Panc1 (cell line): ENCODE data around the gene HLA-G. TPM values are rescaled to one million over a fixed set of nuclear protein-coding genes. Genes with fewer than 3 reads are reported as not detected.
"Not testable (repeated sequence)": the region's sequence is repeated elsewhere in the genome, so short reads cannot be mapped to it uniquely, and the experiment has no call there.

Experiments used
- ATAC-seq: fragments of 200-7000 bp; cut with Tn5 transposase; 2 replicates; pipeline ENCODE4 v1.9.1; 2020; ENCODE audit warnings: mild to moderate bottlenecking, moderate library complexity
- Bru-seq: library from RNA; stranded (reverse); fragments of 400-500 nt; gene quantifications from one replicate; lab custom pipeline; 2021; lab: Mats Ljungman, UMichigan
- BruChase-seq, 2 experiments: library from RNA; stranded (reverse); fragments of 400-500 nt; gene quantifications; one replicate each; lab custom pipeline; 2021; lab: Mats Ljungman, UMichigan
- BruUV-seq: library from RNA; stranded (reverse); fragments of 400-500 nt; replicated peaks from 2 replicates; lab custom pipeline; 2021; lab: Mats Ljungman, UMichigan
- CTCF ChIA-PET: fragments of 300-600 bp; sonication (Branson Sonifier 250); formaldehyde crosslinking; loops from one replicate; lab custom pipeline; 2022; ENCODE audit warnings: antibody characterized with exemption; lab: Charles Lee
- POLR2A ChIA-PET: fragments of 300-600 bp; sonication (Branson Sonifier 250); formaldehyde crosslinking; loops from one replicate; lab custom pipeline; 2022; ENCODE audit warnings: antibody characterized with exemption; lab: Charles Lee
- DNase-seq: peaks from one replicate; pipeline ENCODE4 v3.0.0-alpha.2; 2010; ENCODE audit warnings: low read depth, low spot score
- H3K27ac ChIP-seq: 2 replicates; pipeline ENCODE4 v1.5.1; 2011; ENCODE audit warnings: mild to moderate bottlenecking, low read length, inconsistent platforms
- H3K27me3 ChIP-seq: fragments of 200-500 bp; sonication (Bioruptor generic); 2 replicates; pipeline ENCODE4 v1.6.0; 2014; ENCODE audit warnings: low read length, inconsistent platforms; ENCODE audit not compliant: control insufficient read depth, insufficient read depth
- H3K36me3 ChIP-seq: fragments of 200-500 bp; sonication (Bioruptor generic); 2 replicates; pipeline ENCODE4 v1.5.1; 2014; ENCODE audit warnings: inconsistent platforms, mild to moderate bottlenecking, low read length, moderate library complexity; ENCODE audit not compliant: control insufficient read depth, insufficient read depth
- H3K4me1 ChIP-seq: 2 replicates; pipeline ENCODE4 v1.5.1; 2011; ENCODE audit warnings: inconsistent platforms, mild to moderate bottlenecking, low read length, moderate library complexity; ENCODE audit not compliant: control insufficient read depth, insufficient read depth
- H3K4me3 ChIP-seq, 2 experiments: 2 replicates each; pipeline ENCODE4 v1.5.1; 2011 to 2012; ENCODE audit warnings: low read depth in 2 of 2, low read length in 2 of 2, mild to moderate bottlenecking in 2 of 2, inconsistent platforms in 1 of 2, moderate library complexity in 1 of 2
- H3K9me3 ChIP-seq: fragments of 200-500 bp; sonication (Bioruptor generic); 2 replicates; pipeline ENCODE4 v1.5.1; 2014; ENCODE audit warnings: low read depth, mild to moderate bottlenecking, inconsistent platforms, low read length, moderate library complexity; ENCODE audit not compliant: control insufficient read depth, insufficient read depth
- POLR2AphosphoS5 ChIP-seq: IDR thresholded peaks from 2 replicates; pipeline ENCODE4 v1.6.1; 2012; ENCODE audit warnings: mild to moderate bottlenecking, low read depth, low read length, moderate library complexity
- SIN3A ChIP-seq: IDR thresholded peaks from 2 replicates; pipeline ENCODE4 v1.6.1; 2012; ENCODE audit warnings: low read depth, mild to moderate bottlenecking, low read length, moderate library complexity, borderline replicate concordance; ENCODE audit not compliant: insufficient read depth
- TCF7L2 ChIP-seq: IDR thresholded peaks from 2 replicates; pipeline ENCODE4 v1.6.1; 2011; ENCODE audit warnings: mild to moderate bottlenecking, low read depth, low read length, inconsistent platforms
- in situ Hi-C: cut with HindIII; loops from 2 replicates; pipeline ENCODE4 v1.10.0; 2016; ENCODE audit warnings: low sequenced_read_pairs, low pct_unique_long_range_greater_than_20kb
- intact Hi-C: fragments of 100-400 bp; cut with micrococcal nuclease; formaldehyde crosslinking; loops from one replicate; pipeline ENCODE4 v1.10.0; 2022; ENCODE audit not compliant: unreplicated experiment
- long read RNA-seq: library from polyadenylated mRNA; unstranded; transcript quantifications from one replicate; pipeline ENCODE4 v2.0.0, GENCODE V29; 2021; ENCODE audit not compliant: unreplicated experiment
- polyA plus RNA-seq: library from polyadenylated mRNA; unstranded; fragments of >200 nt; gene quantifications from one replicate; pipeline ENCODE4 v1.2.1, GENCODE V29; 2012; ENCODE audit warnings: missing spikeins; ENCODE audit not compliant: insufficient read length
- total RNA-seq: library from RNA; stranded (reverse); gene quantifications from one replicate; pipeline ENCODE4 v1.2.1, GENCODE V29; 2021; ENCODE audit not compliant: unreplicated experiment
- TF ChIP-seq, protein P1 (sequence below): fragments of 450-650 bp; IDR thresholded peaks from 2 replicates; pipeline ENCODE4 v1.5.1; 2017; ENCODE audit warnings: mild to moderate bottlenecking
- TF ChIP-seq, protein P2 (sequence below), 2 experiments: IDR thresholded peaks; 2 replicates each; pipeline ENCODE4 v1.6.1; 2011 to 2012; ENCODE audit warnings: low read depth in 2 of 2, control low read depth in 1 of 2, low read length in 1 of 2, mild to moderate bottlenecking in 1 of 2, moderate library complexity in 1 of 2; ENCODE audit not compliant: insufficient read depth in 1 of 2

The HLA-G gene
- total RNA-seq (0.62 TPM), Bru-seq, nascent RNA (percentile 25 among the genes with signal in this experiment), BruChase-seq, experiment 1, labeled RNA remaining after a 2-hour chase (percentile 16 among the genes with signal in this experiment), BruChase-seq, experiment 2, labeled RNA remaining after a 6-hour chase (percentile 22 among the genes with signal in this experiment)
- 13.3 TPM for polyA plus RNA-seq
- long read RNA-seq = 0 reads

DNA sequence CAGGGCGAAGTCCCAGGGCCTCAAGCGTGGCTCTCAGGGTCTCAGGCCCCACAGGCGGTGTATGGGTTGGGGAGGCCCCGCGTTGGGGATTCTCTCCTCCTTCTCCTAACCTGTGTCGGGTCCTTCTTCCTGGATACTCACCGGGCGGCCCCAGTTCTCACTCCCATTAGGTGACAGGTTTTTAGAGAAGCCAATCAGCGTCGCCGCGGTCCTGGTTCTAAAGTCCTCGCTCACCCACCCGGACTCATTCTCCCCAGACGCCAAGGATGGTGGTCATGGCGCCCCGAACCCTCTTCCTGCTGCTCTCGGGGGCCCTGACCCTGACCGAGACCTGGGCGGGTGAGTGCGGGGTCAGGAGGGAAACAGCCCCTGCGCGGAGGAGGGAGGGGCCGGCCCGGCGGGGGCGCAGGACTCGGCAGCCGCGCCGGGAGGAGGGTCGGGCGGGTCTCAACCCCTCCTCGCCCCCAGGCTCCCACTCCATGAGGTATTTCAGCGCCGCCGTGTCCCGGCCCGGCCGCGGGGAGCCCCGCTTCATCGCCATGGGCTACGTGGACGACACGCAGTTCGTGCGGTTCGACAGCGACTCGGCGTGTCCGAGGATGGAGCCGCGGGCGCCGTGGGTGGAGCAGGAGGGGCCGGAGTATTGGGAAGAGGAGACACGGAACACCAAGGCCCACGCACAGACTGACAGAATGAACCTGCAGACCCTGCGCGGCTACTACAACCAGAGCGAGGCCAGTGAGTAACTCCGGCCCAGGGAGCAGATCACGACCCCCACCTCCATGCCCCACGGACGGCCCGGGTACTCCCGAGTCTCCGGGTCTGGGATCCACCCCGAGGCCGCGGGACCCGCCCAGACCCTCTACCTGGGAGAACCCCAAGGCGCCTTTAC lies at the start of gene HLA-G:
Gene HLA-G (plus strand): TSS at position 247 of the 892 bp plus-strand sequence. CDS start 20 bp downstream, at position 267.
- TF ChIP-seq SIN3A (no peak), TCF7L2 (no peak), POLR2AphosphoS5 (no peak)
- TF ChIP-seq, protein P1, sequence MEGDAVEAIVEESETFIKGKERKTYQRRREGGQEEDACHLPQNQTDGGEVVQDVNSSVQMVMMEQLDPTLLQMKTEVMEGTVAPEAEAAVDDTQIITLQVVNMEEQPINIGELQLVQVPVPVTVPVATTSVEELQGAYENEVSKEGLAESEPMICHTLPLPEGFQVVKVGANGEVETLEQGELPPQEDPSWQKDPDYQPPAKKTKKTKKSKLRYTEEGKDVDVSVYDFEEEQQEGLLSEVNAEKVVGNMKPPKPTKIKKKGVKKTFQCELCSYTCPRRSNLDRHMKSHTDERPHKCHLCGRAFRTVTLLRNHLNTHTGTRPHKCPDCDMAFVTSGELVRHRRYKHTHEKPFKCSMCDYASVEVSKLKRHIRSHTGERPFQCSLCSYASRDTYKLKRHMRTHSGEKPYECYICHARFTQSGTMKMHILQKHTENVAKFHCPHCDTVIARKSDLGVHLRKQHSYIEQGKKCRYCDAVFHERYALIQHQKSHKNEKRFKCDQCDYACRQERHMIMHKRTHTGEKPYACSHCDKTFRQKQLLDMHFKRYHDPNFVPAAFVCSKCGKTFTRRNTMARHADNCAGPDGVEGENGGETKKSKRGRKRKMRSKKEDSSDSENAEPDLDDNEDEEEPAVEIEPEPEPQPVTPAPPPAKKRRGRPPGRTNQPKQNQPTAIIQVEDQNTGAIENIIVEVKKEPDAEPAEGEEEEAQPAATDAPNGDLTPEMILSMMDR = no peak
- TF ChIP-seq, protein P2, sequence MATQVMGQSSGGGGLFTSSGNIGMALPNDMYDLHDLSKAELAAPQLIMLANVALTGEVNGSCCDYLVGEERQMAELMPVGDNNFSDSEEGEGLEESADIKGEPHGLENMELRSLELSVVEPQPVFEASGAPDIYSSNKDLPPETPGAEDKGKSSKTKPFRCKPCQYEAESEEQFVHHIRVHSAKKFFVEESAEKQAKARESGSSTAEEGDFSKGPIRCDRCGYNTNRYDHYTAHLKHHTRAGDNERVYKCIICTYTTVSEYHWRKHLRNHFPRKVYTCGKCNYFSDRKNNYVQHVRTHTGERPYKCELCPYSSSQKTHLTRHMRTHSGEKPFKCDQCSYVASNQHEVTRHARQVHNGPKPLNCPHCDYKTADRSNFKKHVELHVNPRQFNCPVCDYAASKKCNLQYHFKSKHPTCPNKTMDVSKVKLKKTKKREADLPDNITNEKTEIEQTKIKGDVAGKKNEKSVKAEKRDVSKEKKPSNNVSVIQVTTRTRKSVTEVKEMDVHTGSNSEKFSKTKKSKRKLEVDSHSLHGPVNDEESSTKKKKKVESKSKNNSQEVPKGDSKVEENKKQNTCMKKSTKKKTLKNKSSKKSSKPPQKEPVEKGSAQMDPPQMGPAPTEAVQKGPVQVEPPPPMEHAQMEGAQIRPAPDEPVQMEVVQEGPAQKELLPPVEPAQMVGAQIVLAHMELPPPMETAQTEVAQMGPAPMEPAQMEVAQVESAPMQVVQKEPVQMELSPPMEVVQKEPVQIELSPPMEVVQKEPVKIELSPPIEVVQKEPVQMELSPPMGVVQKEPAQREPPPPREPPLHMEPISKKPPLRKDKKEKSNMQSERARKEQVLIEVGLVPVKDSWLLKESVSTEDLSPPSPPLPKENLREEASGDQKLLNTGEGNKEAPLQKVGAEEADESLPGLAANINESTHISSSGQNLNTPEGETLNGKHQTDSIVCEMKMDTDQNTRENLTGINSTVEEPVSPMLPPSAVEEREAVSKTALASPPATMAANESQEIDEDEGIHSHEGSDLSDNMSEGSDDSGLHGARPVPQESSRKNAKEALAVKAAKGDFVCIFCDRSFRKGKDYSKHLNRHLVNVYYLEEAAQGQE (IDR thresholded peaks at IDR 0.05; ENCODE audit: insufficient read depth in 1 of 2, low read depth in 2 of 2, low read length in 1 of 2) = no peak
- BruUV-seq = no TSS peak
- Histone ChIP-seq H3K4me1 (no peaks in the 10 kb centered on the region; the same call in 1 of the 2 replicates), H3K36me3 (no peaks in the 10 kb centered on the region), H3K4me3 (peak within 1 kb of the TSS in 1 of 2 experiments; percentile 18; a peak in 1 of 4 replicates), H3K27me3 (peaks cover 3% of the 10 kb centered on the region; the same call in 1 of the 2 replicates), H3K9me3 (no peaks in the 10 kb centered on the region), H3K27ac (no peak within 1 kb of the TSS)
- POLR2A ChIA-PET = no interaction called here
- ATAC-seq (0 out of 2 replicates have a peak, but pooled peaks have one; percentile 26), DNase-seq (no peak)
- in situ Hi-C loops = no loop called here
- CTCF ChIA-PET = no interaction called here
- intact Hi-C loops = no loop called here

DNA sequence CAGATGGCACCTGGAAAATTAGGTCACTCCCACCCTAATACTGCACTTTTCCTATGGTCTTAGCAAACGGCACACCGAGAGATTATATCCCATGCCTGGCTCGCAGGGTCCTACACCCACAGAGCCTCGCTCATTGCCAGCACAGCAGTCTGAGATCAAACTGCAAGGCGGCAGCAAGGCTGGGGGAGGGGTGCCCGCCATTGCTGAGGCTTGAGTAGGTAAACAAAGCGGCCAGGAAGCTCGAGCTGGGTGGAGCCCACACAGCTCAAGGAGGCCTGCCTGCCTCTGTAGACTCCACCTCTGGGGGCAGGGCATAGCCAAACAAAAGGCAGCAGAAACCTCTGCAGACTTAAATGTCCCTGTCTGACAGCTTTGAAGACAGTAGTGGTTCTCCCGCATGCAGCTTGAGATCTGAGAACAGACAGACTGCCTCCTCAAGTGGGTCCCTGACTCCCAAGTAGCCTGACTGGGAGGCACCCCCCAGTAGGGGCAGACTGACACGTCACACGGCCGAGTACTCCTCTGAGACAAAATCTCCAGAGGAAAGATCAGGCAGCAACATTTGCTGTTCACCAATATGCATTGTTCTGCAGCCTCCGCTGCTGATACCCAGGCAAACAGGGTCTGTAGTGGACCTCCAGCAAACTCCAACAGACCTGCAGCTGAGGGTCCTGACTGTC lies 47.5 kb upstream of the HLA-G start:
- POLR2A ChIA-PET, H3K27ac ChIP-seq, H3K4me1 ChIP-seq, intact Hi-C loops, CTCF ChIA-PET, in situ Hi-C loops, H3K27me3 ChIP-seq, H3K9me3 ChIP-seq, H3K4me3 ChIP-seq, DNase-seq, BruUV-seq, H3K36me3 ChIP-seq, ATAC-seq: not testable (repeated sequence)
